ENCODE data around the gene ST3GAL6. TPM values are rescaled to one million over a fixed set of nuclear protein-coding genes. Genes with fewer than 3 reads are reported as not detected.

ST3GAL6 gene
- total RNA-seq, 1 experiment from 2014 or later, result 3.2 TPM

DNA sequence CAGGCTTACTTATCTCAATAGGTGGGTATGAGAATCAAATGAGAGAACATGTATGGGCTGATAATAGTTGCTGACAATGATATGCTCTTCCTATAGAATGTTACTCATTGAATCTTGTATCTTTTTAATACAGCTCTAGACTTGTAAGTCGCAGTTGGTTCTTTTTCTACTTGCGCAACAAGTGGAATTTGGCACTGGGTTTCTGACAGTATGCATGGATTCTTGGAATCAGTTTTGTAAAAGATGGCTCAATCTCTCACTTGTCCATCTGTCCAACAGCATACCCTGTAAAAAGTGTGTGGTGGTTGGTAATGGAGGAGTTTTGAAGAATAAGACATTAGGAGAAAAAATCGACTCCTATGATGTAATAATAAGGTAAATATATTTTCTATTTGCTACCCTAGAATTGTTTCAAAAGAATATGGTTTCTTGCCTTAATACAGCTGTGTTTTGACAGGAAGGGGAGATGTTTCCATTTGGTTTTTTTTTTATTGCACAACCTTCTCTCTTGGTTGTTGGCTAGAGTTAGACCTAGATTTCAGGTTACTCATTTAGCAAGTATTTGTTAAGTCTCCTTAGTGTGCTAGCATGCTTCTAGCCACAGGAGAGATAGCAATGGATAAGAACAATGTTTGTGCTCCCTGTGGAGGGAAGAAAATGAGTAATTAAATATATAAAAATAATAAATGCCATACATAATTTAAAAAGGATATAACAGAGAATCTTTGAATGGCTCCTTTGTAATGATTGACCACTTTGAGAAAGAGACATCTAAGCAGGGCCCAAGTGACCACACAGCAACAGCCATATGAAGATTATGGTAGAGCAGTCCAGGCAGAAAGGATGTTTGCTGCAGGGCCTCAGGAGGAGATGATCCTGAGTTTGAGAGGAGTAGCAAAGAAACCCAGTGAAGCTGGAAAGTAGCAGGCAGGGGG lies 21.8 kb downstream of the ST3GAL6 start:
- no peak overlapping the region for H3K27ac Mint-ChIP-seq (ENCODE audit: unreplicated experiment)
- intact Hi-C loops (cut with micrococcal nuclease; ENCODE audit: unreplicated experiment), result no loop called here
- BruUV-seq (replicated peaks), result no TSS peak
- H3K36me3 Mint-ChIP-seq (ENCODE audit: insufficient read depth, unreplicated experiment), result no peaks in the 10 kb centered on the region
- no peak for DNase-seq
- peaks cover 25% of the 10 kb centered on the region for H3K4me1 Mint-ChIP-seq (ENCODE audit: low read depth, unreplicated experiment)
- H3K4me3 Mint-ChIP-seq (ENCODE audit: low read depth, unreplicated experiment), result no peak overlapping the region
- CTCF ChIA-PET, result no interaction called here
- TF ChIP-seq, protein P1, sequence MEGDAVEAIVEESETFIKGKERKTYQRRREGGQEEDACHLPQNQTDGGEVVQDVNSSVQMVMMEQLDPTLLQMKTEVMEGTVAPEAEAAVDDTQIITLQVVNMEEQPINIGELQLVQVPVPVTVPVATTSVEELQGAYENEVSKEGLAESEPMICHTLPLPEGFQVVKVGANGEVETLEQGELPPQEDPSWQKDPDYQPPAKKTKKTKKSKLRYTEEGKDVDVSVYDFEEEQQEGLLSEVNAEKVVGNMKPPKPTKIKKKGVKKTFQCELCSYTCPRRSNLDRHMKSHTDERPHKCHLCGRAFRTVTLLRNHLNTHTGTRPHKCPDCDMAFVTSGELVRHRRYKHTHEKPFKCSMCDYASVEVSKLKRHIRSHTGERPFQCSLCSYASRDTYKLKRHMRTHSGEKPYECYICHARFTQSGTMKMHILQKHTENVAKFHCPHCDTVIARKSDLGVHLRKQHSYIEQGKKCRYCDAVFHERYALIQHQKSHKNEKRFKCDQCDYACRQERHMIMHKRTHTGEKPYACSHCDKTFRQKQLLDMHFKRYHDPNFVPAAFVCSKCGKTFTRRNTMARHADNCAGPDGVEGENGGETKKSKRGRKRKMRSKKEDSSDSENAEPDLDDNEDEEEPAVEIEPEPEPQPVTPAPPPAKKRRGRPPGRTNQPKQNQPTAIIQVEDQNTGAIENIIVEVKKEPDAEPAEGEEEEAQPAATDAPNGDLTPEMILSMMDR (IDR thresholded peaks at IDR 0.05; ENCODE audit: unreplicated experiment), result no peak
- H3K9me3 Mint-ChIP-seq (ENCODE audit: low read depth, unreplicated experiment), result no peaks in the 10 kb centered on the region
- no peaks in the 10 kb centered on the region for H3K27me3 Mint-ChIP-seq (ENCODE audit: unreplicated experiment)

DNA sequence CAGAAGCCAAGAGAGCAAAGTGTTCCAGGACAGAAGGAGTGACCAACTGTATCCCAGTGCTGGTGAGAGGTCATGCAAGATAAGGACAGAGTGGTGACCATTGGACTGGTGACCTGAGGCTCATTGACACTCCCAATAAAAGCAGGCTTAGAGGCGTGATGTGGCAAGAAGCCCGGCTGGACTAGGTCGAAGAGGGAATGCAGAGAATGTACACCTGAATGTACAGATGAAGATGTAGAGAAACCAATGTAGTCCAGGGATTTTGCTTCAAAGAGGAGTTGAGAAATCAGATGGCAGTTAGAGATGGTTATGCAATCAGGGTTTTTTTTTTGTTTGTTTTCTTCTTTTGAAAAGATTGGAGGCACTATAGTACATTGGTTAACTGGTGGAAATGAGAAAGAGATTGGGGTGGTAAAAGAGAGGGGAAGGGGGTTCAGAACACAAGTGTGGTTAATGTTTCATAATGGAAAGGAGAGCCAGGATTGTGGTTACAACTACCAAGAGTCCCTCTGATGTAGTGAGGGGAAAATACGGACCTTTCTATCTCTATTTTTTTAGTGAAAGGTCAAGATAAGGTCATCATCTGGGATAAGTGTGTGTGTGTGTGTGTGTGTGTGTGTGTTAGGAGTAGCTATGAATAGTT lies 23.3 kb downstream of the ST3GAL6 start:
- CTCF ChIA-PET, result no interaction called here
- TF ChIP-seq, protein P1 (IDR thresholded peaks at IDR 0.05; ENCODE audit: unreplicated experiment), result no peak
- no peaks in the 10 kb centered on the region for H3K27me3 Mint-ChIP-seq (ENCODE audit: unreplicated experiment)
- no TSS peak for BruUV-seq (replicated peaks)
- no peaks in the 10 kb centered on the region for H3K9me3 Mint-ChIP-seq (ENCODE audit: low read depth, unreplicated experiment)
- intact Hi-C loops (cut with micrococcal nuclease; ENCODE audit: unreplicated experiment), result no loop called here
- no peak for DNase-seq
- H3K36me3 Mint-ChIP-seq (ENCODE audit: insufficient read depth, unreplicated experiment), result peaks cover under 1% of the 10 kb centered on the region
- peaks cover 21% of the 10 kb centered on the region for H3K4me1 Mint-ChIP-seq (ENCODE audit: low read depth, unreplicated experiment)
- no peak overlapping the region for H3K4me3 Mint-ChIP-seq (ENCODE audit: low read depth, unreplicated experiment)
- H3K27ac Mint-ChIP-seq (ENCODE audit: unreplicated experiment), result no peak overlapping the region

DNA sequence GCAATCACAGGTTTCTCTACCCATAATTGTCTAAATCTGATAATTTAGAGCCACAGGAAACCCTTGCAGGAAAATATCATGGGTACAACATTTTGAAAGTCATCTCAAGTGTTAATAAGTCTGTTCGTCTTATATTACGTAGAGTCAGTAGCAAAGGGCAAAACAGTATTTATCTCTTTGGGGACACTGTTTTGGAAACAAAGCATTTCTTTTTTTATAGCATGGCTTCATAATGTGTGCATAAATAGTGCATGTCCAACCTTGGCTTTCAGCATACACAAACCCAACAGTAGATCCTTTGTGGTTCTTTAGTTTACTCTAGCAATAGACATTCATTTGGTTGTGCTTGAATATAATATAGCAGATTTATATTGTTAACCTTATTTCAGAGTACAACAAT lies 24.0 kb downstream of the ST3GAL6 start:
- no peak for DNase-seq
- no peak overlapping the region for H3K4me3 Mint-ChIP-seq (ENCODE audit: low read depth, unreplicated experiment)
- intact Hi-C loops (cut with micrococcal nuclease; ENCODE audit: unreplicated experiment), result no loop called here
- TF ChIP-seq, protein P1 (IDR thresholded peaks at IDR 0.05; ENCODE audit: unreplicated experiment), result no peak
- H3K4me1 Mint-ChIP-seq (ENCODE audit: low read depth, unreplicated experiment), result peaks cover 21% of the 10 kb centered on the region
- CTCF ChIA-PET, result no interaction called here
- H3K27ac Mint-ChIP-seq (ENCODE audit: unreplicated experiment), result no peak overlapping the region
- H3K27me3 Mint-ChIP-seq (ENCODE audit: unreplicated experiment), result no peaks in the 10 kb centered on the region
- H3K36me3 Mint-ChIP-seq (ENCODE audit: insufficient read depth, unreplicated experiment), result peaks cover 5% of the 10 kb centered on the region
- BruUV-seq (replicated peaks), result no TSS peak
- no peaks in the 10 kb centered on the region for H3K9me3 Mint-ChIP-seq (ENCODE audit: low read depth, unreplicated experiment)

DNA sequence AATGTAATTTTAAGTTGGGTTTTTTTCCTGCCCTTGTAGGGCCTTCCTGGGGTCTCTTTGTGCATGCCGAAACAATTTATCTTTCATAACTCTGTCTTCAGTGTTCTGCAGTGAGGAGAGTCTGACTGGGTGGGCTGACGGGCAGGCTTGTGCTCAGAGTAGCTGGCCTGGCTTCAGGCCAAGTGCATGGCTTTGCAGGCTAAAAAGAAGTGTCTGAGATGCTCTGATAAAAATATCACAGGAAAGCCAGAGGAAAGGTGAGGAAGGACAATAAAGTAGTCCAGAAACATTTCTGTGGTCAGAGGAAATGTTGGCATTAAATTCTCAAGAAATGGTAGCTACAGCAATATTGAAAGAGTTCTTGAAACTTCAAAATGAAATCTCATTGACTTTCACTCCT lies 25.5 kb downstream of the ST3GAL6 start:
- H3K36me3 Mint-ChIP-seq (ENCODE audit: insufficient read depth, unreplicated experiment), result peaks cover 5% of the 10 kb centered on the region
- DNase-seq, result no peak
- H3K27ac Mint-ChIP-seq (ENCODE audit: unreplicated experiment), result no peak overlapping the region
- TF ChIP-seq, protein P1 (IDR thresholded peaks at IDR 0.05; ENCODE audit: unreplicated experiment), result no peak
- intact Hi-C loops (cut with micrococcal nuclease; ENCODE audit: unreplicated experiment), result no loop called here
- no peaks in the 10 kb centered on the region for H3K27me3 Mint-ChIP-seq (ENCODE audit: unreplicated experiment)
- CTCF ChIA-PET, result interaction anchor here (0.6 kb wide), 1 partner anchor 973 kb away, joined by 6 read pairs; no protein-coding TSS in a partner anchor
- no peaks in the 10 kb centered on the region for H3K9me3 Mint-ChIP-seq (ENCODE audit: low read depth, unreplicated experiment)
- BruUV-seq (replicated peaks), result no TSS peak
- peaks cover 21% of the 10 kb centered on the region for H3K4me1 Mint-ChIP-seq (ENCODE audit: low read depth, unreplicated experiment)
- H3K4me3 Mint-ChIP-seq (ENCODE audit: low read depth, unreplicated experiment), result no peak overlapping the region
